ENCODE data around the gene TLDC2.

DNA sequence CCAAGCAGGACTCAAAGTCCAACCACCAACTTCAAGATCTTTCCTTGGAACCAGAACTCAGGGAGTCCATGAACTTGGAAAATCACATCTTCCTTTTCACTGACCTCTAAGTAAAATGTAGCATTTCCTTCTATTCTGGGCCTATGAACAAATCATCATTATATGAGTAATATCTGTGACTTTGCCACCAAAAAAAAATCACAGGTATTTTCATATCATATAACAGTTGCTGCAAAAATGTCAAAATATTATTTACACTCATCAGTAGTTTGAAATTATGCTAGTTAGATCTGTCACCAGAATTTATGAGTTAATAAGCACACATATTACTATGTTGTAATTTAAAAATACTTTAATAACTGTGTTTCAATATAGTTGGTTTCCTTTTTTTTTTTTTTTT lies 27.3 kb upstream of the TLDC2 start:
- TF ChIP-seq, protein P1, sequence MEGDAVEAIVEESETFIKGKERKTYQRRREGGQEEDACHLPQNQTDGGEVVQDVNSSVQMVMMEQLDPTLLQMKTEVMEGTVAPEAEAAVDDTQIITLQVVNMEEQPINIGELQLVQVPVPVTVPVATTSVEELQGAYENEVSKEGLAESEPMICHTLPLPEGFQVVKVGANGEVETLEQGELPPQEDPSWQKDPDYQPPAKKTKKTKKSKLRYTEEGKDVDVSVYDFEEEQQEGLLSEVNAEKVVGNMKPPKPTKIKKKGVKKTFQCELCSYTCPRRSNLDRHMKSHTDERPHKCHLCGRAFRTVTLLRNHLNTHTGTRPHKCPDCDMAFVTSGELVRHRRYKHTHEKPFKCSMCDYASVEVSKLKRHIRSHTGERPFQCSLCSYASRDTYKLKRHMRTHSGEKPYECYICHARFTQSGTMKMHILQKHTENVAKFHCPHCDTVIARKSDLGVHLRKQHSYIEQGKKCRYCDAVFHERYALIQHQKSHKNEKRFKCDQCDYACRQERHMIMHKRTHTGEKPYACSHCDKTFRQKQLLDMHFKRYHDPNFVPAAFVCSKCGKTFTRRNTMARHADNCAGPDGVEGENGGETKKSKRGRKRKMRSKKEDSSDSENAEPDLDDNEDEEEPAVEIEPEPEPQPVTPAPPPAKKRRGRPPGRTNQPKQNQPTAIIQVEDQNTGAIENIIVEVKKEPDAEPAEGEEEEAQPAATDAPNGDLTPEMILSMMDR (IDR thresholded peaks at IDR 0.05; ENCODE audit: poor library complexity) = no peak
- no peak for TF ChIP-seq EZH2 (IDR thresholded peaks at IDR 0.05; ENCODE audit: borderline replicate concordance)

All from hepatocyte (in vitro differentiated cells).